H1 (cell line): Measurements from ENCODE around the gene JMJD1C. TPM values are rescaled to one million over a fixed set of nuclear protein-coding genes. Genes with fewer than 3 reads are reported as not detected.

Experiments
- TEAD4 ChIP-seq: IDR thresholded peaks from 2 replicates; pipeline ENCODE4 v1.6.1; 2012; ENCODE audit warnings: low read depth, low read length, inconsistent platforms, mixed read lengths
- polyA plus RNA-seq, 7 experiments: library from polyadenylated mRNA; depleted of rRNA in 3 of 7; stranded (reverse) in 5 of 7; unstranded in 2 of 7; fragments of >200 nt in 5 of 7; fragments of 200-250 nt in 2 of 7; gene quantifications; 1 replicate in 5 of 7; 2 replicates in 1 of 7; 4 replicates in 1 of 7; pipeline versions ENCODE4 v1.2.1 to v1.2.3, GENCODE V29; 2011 to 2013; ENCODE audit warnings: missing spikeins in 2 of 7, mixed read lengths in 2 of 7
- total RNA-seq: library from RNA; stranded (reverse); fragmentation: NEBNext Ultra II Directional; extraction: Animal tissue kit (Norgen Biotek cat#: 25700); gene quantifications from 2 replicates; pipeline ENCODE4 v1.2.1, GENCODE V29; 2021

JMJD1C gene
- total and polyA plus RNA-seq, 2 of the 8 experiments (the other 6 are each of a cell fraction or from before 2014, with no cell fraction given), result 54.5 to 210 TPM

GRCh38 chr10:63164166-63164623 lies 301.6 kb downstream of the JMJD1C start (continued):
- TF ChIP-seq TEAD4, result no peak
